Measurements from ENCODE around the gene GRK4. TPM values are rescaled to one million over a fixed set of nuclear protein-coding genes. Genes with fewer than 3 reads are reported as not detected.
"Not testable (repeated sequence)": the region's sequence is repeated elsewhere in the genome, so short reads cannot be mapped to it uniquely, and the experiment has no call there.

Gene GRK4
- polyA plus RNA-seq, 3 donors: 5.9 to 8.2 (median 6.7) TPM

DNA sequence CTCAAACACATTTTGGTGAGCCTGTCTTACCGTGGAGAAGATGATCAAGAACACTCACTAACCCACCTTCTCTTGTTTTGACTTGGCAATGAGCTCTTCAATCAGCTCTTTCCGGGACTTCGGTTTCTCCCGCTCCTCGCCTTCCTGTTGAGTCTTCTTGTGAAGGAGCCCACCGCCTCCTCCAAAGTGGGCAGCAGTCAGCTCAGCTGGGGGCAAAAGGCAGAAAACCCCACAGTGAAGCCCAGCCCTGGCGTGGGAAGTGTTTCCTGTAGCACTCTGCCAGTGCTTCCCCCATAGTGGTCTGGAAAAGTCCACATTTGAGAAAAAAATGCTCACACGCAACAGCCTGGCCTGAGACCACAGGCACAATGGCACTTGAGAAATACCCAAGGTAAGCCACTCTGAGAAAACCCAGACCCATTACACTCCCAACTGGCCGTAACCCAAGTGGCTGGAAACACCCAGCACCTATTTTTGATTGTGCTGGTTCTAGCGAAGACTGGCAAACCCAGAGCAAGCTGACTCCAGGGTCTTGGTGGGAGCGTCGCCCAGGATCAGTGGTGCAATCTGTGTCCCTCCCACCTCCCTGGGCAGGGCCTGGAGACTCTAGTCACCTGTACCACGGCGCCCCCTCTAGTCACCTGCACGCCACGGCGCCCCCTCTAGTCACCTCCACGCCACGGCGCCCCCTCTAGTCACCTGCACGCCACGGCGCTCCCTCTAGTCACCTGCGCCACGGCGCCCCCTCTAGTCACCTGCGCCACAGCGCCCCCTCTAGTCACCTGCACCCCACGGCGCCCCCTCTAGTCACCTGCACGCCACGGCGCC lies 8.8 kb upstream of the GRK4 start:
- no peak for DNase-seq (ENCODE audit: low read depth in 3 of 3, low spot score in 2 of 3)

DNA sequence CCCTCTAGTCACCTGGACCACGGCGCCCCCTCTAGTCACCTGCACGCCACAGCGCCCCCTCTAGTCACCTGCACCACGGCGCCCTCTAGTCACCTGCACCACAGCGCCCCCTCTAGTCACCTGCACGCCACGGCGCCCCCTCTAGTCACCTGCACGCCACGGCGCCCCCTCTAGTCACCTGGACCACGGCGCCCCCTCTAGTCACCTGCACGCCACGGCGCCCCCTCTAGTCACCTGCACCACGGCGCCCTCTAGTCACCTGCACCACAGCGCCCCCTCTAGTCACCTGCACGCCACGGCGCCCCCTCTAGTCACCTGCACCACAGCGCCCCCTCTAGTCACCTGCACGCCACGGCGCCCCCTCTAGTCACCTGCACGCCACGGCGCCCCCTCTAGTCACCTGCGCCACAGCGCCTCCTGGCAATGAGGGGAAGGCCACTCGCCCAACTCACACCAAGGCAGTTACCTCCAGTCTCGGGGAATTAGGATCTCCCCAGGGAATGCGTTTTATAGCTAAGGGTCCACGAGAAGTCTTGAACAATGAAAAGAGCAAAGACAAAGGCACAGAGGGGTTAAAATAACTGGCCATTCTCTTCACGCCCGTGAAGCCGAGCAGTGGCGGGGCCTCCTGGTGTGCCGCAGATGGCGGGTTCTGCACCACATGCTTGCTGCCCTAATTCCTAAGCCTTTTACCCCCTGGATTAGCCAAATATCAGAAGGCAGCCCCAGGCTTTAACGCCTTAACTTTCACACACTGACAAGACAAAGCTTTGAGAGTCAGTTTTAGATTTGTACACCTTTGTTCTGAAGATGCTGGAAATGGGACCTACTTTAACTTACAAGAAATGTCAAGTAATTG lies 8.0 kb upstream of the GRK4 start:
- not testable (repeated sequence) for DNase-seq (ENCODE audit: low read depth in 3 of 3, low spot score in 2 of 3)

DNA sequence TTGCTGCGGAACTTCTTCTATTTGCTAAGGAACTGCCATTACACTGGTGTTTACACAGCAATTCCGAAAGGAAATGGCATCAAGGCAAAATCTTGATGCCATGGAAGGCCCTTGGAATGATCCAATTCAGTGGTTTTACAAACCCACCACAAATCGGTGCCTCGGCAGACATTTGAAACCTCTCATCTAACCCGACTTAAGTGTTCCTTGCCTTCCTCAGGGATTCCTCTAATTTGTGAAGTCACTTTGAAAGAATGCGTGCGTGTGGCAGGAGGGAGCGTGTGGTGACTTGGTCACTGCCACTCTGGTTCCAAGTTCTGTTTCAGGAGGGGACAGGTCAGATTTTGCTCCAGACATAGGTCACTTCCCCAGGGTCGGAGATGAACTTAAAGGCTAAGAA lies 4.9 kb upstream of the GRK4 start:
- no peak for DNase-seq (ENCODE audit: low read depth in 3 of 3, low spot score in 2 of 3)

- DNase-seq (ENCODE audit: low read depth in 3 of 3, low spot score in 2 of 3): not testable (repeated sequence)
Measured at GRCh38 chr4:2960450-2960849, 2.9 kb upstream of the GRK4 start.

DNA sequence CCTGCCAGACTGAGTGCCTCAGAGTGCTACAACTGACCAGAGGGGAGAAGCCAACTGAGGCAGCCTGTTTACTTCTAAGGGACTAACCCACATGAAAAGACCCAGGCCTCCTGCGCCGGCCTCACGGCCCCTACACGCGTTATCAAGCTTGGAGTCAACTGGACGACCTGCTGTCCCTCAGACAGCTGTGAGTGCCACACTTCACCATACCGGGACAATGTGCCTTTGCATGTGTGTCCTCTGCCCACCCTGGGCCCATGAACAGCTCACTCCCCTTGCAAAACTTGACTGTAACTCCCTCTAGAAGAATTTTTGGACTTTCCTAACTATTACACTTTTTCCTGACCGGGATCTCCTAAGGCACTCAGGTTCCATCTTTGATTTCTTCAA lies 2.0 kb upstream of the GRK4 start:
- DNase-seq (ENCODE audit: low read depth in 3 of 3, low spot score in 2 of 3): no peak

DNA sequence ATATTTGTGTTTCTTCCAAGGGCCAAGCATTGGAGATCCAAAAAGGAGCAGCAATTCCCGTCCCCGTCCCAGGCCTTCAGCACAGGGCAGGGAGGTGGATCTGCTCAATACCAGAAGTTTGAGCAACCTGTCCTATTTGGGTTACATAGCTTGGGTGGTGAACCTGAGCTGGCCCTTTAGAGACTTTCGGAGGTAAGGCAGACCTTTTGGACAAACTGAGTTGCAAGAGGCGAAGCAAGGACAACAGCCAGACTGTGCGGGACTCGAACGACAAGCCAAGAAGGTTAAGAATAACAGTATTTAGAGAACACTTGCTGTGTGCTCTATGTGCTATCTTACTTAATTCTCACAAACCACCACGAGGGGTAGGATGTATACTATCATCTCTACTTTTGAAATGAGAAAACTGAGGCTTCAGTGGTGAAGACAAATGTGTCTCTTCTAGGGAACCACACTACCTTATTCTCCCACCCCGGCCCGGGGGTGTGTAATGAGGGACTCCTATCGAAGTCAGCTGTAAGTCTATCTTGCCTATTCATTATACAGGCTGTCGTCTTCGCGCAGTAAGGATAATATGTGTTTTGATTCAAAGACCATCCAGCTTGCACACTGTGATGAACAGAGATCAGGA lies 1.4 kb upstream of the GRK4 start:
- no peak for DNase-seq (ENCODE audit: low read depth in 3 of 3, low spot score in 2 of 3)

GRCh38 chr4:2962614-2963174 lies 677 bp upstream of the GRK4 start:
- no peak for DNase-seq (ENCODE audit: low read depth in 3 of 3, low spot score in 2 of 3)

DNA sequence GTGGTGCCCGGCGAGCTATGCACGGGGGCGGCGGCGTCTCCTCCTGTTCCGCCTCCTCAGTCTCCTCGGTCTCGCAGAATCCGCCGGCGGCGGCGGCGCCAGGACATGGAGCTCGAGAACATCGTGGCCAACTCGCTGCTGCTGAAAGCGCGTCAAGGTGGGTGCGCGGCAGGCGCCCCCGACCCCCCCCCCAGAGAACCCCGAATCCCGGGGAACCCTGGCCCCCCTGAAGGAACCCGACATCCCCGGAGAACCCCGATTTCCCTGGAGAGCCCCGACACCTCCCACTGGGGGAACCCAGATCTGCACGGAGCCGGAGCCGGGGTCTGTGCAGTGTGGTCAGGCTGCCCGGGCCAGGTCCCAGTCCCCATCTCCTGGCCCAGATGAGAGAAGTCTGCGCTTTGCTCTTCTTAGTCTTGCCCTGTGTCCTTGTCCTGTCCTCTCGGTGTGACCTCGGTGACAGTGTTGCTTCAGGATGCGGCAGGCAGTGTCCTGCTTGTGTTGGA lies 648 bp downstream of the GRK4 start:
- DNase-seq (ENCODE audit: low read depth in 3 of 3, low spot score in 2 of 3): no peak

GRCh38 chr4:2964706-2965258 lies 1.4 kb downstream of the GRK4 start:
- no peak for DNase-seq (ENCODE audit: low read depth in 3 of 3, low spot score in 2 of 3)

DNA sequence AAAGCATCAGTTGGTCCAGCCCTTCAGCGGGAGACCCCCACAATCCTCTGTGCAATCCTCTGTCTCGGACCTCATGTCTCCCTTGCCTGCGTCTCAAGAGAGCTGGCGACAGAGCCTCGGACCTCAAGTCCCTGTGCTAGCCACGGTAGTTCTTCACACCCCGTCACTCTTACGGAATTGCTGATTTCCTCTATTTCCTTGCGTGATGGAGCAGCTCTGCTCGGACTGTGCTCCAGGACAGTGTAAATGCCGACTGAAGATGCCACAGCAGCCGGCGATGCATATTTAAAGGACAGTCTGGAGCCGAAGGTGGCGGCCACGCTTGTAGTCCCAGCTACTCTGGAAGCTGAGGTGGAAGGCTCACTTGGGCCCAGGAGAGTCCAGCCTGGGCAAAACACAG lies 1.9 kb downstream of the GRK4 start:
- DNase-seq (ENCODE audit: low read depth in 3 of 3, low spot score in 2 of 3): no peak

DNA sequence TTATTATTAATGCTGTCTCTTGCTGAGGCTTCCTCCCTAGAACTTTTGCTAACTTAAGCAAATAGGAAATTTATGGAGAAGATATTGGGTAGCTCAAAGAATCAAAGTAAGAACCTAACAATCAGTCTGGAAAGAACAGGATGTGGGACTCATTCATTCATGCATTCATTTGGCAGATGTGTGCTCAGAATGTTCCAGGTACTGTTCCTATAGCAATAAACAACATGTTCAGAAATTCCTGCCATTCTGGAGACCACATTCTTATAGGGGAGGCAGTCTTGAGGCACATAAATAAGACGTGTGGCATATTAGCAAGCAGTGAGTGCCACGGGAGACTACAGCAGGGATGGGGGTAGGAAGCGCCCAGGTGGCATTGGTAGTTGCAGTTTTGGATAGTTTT lies 5.0 kb downstream of the GRK4 start:
- DNase-seq (ENCODE audit: low read depth in 3 of 3, low spot score in 2 of 3): no peak

- DNase-seq (ENCODE audit: low read depth in 3 of 3, low spot score in 2 of 3): no peak
Measured at GRCh38 chr4:2971275-2971674, 7.9 kb downstream of the GRK4 start.

DNA sequence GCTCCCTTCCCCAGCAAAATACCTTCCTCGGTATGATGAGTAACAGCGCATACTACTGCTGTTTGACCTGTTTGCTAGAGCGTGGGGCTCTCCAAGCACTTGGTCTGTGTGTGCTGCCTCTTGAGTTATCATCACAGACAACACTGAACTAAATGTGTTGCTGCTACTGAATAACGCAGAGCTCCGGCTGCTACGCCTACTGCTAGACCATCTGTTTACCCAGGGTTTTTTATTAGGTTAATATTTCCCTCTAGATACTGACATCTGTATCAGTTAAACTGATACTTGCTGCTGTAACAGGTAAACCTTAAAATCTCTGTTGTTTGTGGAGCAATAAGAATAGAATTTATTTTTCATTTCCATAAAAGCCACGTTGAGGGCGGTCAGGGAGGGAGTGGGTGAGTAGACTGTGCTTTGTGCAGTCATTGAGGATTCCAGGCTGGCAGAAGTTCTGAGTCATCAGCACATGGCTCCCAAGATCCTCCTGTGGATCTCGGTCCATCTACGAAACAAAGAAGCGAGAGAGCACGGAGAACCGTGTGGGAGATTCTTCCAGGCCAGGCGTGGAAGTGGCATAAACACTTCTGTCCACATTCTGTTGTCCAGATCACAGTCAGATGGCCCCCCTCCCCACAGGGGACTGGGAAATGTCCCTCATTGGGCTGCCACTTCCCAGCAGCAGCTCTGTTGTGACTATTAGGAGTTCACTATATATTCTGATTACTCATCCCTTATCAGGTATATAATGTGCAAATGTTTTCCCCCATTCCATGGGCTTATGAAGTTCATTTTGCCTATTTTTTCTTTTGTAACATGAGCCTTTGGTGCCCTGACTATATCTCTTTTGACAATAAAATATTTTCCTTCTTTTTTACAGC lies 14.1 kb downstream of the GRK4 start:
- DNase-seq (ENCODE audit: low read depth in 3 of 3, low spot score in 2 of 3): no peak

- DNase-seq (ENCODE audit: low read depth in 3 of 3, low spot score in 2 of 3): no peak
Measured at GRCh38 chr4:2981256-2981819, 18.0 kb downstream of the GRK4 start.

DNA sequence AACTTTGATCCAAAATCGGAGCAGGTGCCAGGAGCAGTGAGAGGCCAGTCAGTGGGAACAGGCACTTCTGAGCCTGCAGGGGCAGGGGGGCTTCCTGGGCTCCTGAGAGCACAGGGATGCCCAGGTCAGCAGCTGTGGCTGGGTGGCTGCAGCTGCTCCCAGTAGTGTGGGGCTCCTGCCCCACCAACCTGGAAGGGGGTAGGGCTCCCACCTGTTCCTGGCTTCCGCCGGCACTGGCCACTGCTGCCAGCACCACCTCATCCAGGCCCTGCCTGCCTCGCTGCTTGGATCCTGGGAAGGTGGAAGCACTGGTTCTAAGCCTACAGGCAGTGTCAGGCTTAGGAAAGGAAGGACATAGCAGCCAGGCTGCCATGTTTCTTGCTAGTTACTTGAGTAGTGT lies 18.6 kb downstream of the GRK4 start:
- no peak for DNase-seq (ENCODE audit: low read depth in 3 of 3, low spot score in 2 of 3)

- DNase-seq (ENCODE audit: low read depth in 3 of 3, low spot score in 2 of 3): not testable (repeated sequence)
Measured at GRCh38 chr4:2983715-2984114, 20.3 kb downstream of the GRK4 start.

DNA sequence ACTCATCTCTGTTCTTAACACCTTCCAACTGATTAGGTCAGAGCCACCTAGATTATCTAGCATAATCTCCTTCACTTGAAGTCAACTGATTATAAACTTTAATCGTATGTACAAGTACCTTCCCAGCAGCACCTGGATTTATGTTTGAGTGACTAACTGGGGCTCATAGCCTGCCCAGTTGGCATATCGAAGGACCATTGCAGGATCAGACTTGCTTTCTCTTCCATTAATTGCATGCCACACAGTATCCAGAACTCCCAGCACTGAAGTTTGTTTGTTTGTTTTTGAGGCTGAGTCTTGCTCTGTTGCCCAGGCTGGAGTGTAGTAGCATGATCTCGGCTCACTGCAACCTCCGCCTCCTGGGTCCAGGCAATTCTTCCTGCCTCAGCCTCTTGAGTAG lies 27.9 kb downstream of the GRK4 start:
- DNase-seq (ENCODE audit: low read depth in 3 of 3, low spot score in 2 of 3): no peak

GRCh38 chr4:2994917-2995316 lies 31.5 kb downstream of the GRK4 start:
- DNase-seq (ENCODE audit: low read depth in 3 of 3, low spot score in 2 of 3): no peak

- DNase-seq (ENCODE audit: low read depth in 3 of 3, low spot score in 2 of 3): no peak
Measured at GRCh38 chr4:2995546-2996265, 32.3 kb downstream of the GRK4 start.

Measured in right renal cortex interstitium (tissue), 3 donors.